ENCODE measurements around the gene TMEM167B.
A peak's percentile ranks its signal among the peaks of the same experiment; 100 is the strongest.

The TMEM167B gene

DNA sequence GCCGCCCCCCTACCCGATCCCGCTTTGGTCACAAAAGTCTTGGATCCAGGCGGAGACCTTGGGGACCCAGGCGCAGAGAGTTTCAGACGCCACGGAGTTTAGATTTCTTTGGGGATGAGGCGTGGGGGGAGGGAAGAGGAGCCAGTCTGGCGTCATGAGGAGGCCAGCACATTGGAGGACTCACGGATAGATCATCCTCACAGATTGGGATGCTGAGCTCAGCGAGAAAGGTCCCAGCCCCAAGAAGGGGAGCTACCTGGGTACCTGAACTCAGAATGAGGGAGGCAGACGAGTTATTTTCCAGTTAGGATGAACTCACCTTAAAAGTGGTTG, 23.7 kb downstream of the TMEM167B start:
- H3K27me3 ChIP-seq (ENCODE audit: insufficient read depth, insufficient read length), result peaks cover 67% of the 10 kb centered on the region
- H3K4me1 ChIP-seq (ENCODE audit: insufficient read depth, insufficient read length), result peaks cover 2% of the 10 kb centered on the region
- no peaks in the 10 kb centered on the region for H3K9me3 ChIP-seq (ENCODE audit: insufficient read depth, low read length)
- no peak for TF ChIP-seq YY1 (IDR thresholded peaks at IDR 0.05; ENCODE audit: insufficient read depth, insufficient read length)
- no peak for TF ChIP-seq SUZ12 (IDR thresholded peaks at IDR 0.05; ENCODE audit: extremely low read depth, insufficient read depth, insufficient read length)
- TF ChIP-seq ZNF274 (IDR thresholded peaks at IDR 0.05; ENCODE audit: low read depth, low read length), result no peak
- H3K9ac ChIP-seq (ENCODE audit: insufficient read length, low read depth), result peak overlapping the region; percentile 68
- DNase-seq (ENCODE audit: low read depth, low spot score), result no peak
- H3K4me3 ChIP-seq (ENCODE audit: insufficient read length, low read depth), result peak overlapping the region; percentile 41
- no peaks in the 10 kb centered on the region for H3K36me3 ChIP-seq (ENCODE audit: insufficient read depth, insufficient read length, low read length)

DNA sequence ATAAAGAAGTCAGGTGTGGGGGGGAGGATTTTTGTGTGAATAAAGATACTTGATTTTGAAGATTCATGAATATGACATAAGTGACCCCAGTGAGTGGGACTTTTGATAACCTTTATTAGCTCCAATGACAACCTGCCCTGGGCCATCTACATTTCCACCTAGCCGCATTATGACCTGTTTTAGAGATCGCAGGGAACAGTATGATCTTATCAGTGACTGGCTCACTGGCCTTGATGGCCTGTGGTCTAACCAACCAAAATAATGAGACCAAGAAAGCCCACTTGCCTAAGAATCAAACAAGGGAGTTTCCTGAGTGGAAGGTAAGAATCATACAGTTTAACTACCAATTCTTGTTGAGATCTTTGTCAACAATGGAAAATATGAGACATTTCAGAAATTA, 25.1 kb downstream of the TMEM167B start:
- H3K4me1 ChIP-seq (ENCODE audit: insufficient read depth, insufficient read length), result peaks cover 2% of the 10 kb centered on the region
- no peaks in the 10 kb centered on the region for H3K9me3 ChIP-seq (ENCODE audit: insufficient read depth, low read length)
- H3K4me3 ChIP-seq (ENCODE audit: insufficient read length, low read depth), result no peak overlapping the region
- no peaks in the 10 kb centered on the region for H3K36me3 ChIP-seq (ENCODE audit: insufficient read depth, insufficient read length, low read length)
- TF ChIP-seq ZNF274 (IDR thresholded peaks at IDR 0.05; ENCODE audit: low read depth, low read length), result no peak
- no peak for TF ChIP-seq SUZ12 (IDR thresholded peaks at IDR 0.05; ENCODE audit: extremely low read depth, insufficient read depth, insufficient read length)
- no peak for TF ChIP-seq YY1 (IDR thresholded peaks at IDR 0.05; ENCODE audit: insufficient read depth, insufficient read length)
- no peak overlapping the region for H3K9ac ChIP-seq (ENCODE audit: insufficient read length, low read depth)
- H3K27me3 ChIP-seq (ENCODE audit: insufficient read depth, insufficient read length), result peaks cover 56% of the 10 kb centered on the region
- no peak for DNase-seq (ENCODE audit: low read depth, low spot score)

DNA sequence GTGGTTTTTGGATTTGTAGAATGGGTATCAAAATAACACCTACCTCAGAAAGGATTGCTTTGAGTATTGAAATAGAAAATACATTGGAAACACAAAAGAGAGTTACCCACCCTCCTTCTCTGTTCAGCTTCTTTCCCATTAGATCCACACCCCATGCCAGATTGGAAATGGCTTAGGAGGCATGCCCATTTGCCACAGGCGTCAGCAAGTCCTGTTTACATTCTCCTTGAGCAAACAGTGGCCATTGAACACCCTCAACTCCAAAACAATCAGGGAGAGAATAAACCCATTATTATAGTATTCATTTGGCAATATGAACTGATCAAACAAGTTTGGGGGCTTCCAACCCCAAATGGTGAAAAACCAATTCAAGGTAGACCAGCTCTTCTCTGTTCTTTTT, 25.7 kb downstream of the TMEM167B start:
- Histone ChIP-seq H3K36me3 (ENCODE audit: insufficient read depth, insufficient read length, low read length) (no peaks in the 10 kb centered on the region), H3K4me3 (ENCODE audit: insufficient read length, low read depth) (no peak overlapping the region), H3K27me3 (ENCODE audit: insufficient read depth, insufficient read length) (peaks cover 50% of the 10 kb centered on the region), H3K9me3 (ENCODE audit: insufficient read depth, low read length) (no peaks in the 10 kb centered on the region), H3K4me1 (ENCODE audit: insufficient read depth, insufficient read length) (peaks cover 2% of the 10 kb centered on the region), H3K9ac (ENCODE audit: insufficient read length, low read depth) (no peak overlapping the region)
- DNase-seq (ENCODE audit: low read depth, low spot score), result no peak
- no peak for TF ChIP-seq YY1 (IDR thresholded peaks at IDR 0.05; ENCODE audit: insufficient read depth, insufficient read length)
- TF ChIP-seq SUZ12 (IDR thresholded peaks at IDR 0.05; ENCODE audit: extremely low read depth, insufficient read depth, insufficient read length), result no peak
- TF ChIP-seq ZNF274 (IDR thresholded peaks at IDR 0.05; ENCODE audit: low read depth, low read length), result no peak

DNA sequence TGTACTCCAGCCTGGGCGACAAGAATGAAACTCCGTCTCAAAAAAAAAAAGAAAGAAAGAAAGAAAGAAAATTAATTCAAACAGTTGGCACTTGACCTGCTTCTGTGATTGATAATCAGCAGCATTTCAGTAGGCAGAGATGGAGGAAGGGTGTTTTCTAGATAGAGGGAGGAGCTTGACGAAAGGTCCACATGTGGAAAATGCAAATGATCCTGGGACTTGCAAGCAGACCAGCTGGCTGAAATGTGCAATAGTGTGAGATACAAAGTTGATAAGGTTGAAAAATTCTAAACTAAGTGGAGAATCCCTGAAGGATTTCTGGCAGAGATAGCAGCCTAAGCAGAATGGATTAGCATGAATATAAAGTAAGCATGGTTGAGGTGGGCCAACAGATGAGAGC, 27.5 kb downstream of the TMEM167B start:
- TF ChIP-seq SUZ12 (IDR thresholded peaks at IDR 0.05; ENCODE audit: extremely low read depth, insufficient read depth, insufficient read length) (no peak), YY1 (IDR thresholded peaks at IDR 0.05; ENCODE audit: insufficient read depth, insufficient read length) (no peak)
- no peak overlapping the region for H3K4me3 ChIP-seq (ENCODE audit: insufficient read length, low read depth)
- no peak for DNase-seq (ENCODE audit: low read depth, low spot score)

DNA sequence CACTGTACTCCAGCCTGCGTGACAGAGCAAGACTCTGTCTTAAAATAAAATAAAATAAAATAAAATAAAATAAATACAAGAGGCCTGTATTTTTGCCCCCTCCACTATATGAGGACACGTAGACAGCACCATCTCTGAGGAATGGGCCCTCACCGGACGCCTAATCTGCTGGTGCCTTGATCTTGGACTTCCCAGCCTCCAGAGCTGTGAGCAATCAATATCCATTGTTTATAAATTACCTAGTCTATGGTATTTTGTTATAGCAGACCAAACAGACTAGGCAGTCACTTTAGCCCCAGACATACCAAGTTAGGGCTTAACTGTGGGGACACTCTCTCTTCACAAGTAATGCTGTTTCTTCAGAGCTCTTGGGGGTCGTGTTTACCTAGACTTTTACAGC, 29.8 kb downstream of the TMEM167B start:
- H3K4me1 ChIP-seq (ENCODE audit: insufficient read depth, insufficient read length), result no peaks in the 10 kb centered on the region
- H3K4me3 ChIP-seq (ENCODE audit: insufficient read length, low read depth), result no peak overlapping the region
- no peaks in the 10 kb centered on the region for H3K9me3 ChIP-seq (ENCODE audit: insufficient read depth, low read length)
- H3K27me3 ChIP-seq (ENCODE audit: insufficient read depth, insufficient read length), result peaks cover 10% of the 10 kb centered on the region
- H3K36me3 ChIP-seq (ENCODE audit: insufficient read depth, insufficient read length, low read length), result no peaks in the 10 kb centered on the region
- no peak overlapping the region for H3K9ac ChIP-seq (ENCODE audit: insufficient read length, low read depth)
- TF ChIP-seq YY1 (IDR thresholded peaks at IDR 0.05; ENCODE audit: insufficient read depth, insufficient read length) (no peak), SUZ12 (IDR thresholded peaks at IDR 0.05; ENCODE audit: extremely low read depth, insufficient read depth, insufficient read length) (no peak), ZNF274 (IDR thresholded peaks at IDR 0.05; ENCODE audit: low read depth, low read length) (no peak)
- DNase-seq (ENCODE audit: low read depth, low spot score), result no peak

More for the DNA sequence above, 27.5 kb downstream of the TMEM167B start:
- Histone ChIP-seq H3K27me3 (ENCODE audit: insufficient read depth, insufficient read length) (peaks cover 33% of the 10 kb centered on the region), H3K9me3 (ENCODE audit: insufficient read depth, low read length) (no peaks in the 10 kb centered on the region), H3K36me3 (ENCODE audit: insufficient read depth, insufficient read length, low read length) (no peaks in the 10 kb centered on the region), H3K9ac (ENCODE audit: insufficient read length, low read depth) (no peak overlapping the region), H3K4me1 (ENCODE audit: insufficient read depth, insufficient read length) (peaks cover 2% of the 10 kb centered on the region)

DNA sequence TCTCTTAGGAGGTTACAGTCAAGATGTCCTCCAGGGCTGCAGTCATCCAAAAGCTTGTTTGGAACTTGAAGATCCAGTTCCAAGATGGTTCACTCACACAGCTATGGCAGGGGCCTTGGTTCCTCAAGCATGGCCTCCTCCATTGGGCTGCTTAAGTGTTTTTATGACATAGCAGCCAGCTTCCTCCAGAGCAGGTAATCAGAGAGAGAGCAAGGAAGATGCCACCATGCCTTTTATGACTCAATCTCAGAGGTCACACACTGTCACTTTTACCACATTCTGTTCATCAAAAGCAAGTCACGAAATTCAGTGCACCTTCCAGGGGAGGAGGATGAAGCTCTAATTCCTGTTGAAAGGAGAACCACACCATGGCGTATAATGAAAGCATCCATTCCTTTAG, 40.5 kb downstream of the TMEM167B start:
- H3K27me3 ChIP-seq (ENCODE audit: insufficient read depth, insufficient read length), result no peaks in the 10 kb centered on the region

DNA sequence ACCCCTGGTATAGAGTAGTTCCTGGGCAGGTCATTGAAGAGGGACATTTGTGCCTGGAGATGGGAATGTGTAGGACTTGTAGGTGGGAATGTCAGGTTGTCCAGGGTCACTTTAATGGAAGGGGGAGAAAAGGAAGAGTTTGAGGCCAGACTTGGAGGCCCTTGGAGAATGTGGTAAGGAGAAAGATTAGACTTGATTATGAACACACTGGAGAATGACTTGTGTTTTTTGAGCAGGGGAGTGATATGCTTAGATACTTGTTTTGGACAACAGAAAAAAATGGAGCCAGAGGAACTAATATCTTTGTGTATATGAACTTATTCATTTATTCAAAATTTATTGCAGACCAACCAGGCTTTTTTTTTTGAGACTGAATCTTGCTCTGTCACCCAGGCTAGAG, 41.2 kb downstream of the TMEM167B start:
- H3K9ac ChIP-seq (ENCODE audit: insufficient read length, low read depth), result no peak overlapping the region
- no peaks in the 10 kb centered on the region for H3K27me3 ChIP-seq (ENCODE audit: insufficient read depth, insufficient read length)
- H3K4me1 ChIP-seq (ENCODE audit: insufficient read depth, insufficient read length), result no peaks in the 10 kb centered on the region
- no peak overlapping the region for H3K4me3 ChIP-seq (ENCODE audit: insufficient read length, low read depth)
- no peak for DNase-seq (ENCODE audit: low read depth, low spot score)
- H3K9me3 ChIP-seq (ENCODE audit: insufficient read depth, low read length), result no peaks in the 10 kb centered on the region
- H3K36me3 ChIP-seq (ENCODE audit: insufficient read depth, insufficient read length, low read length), result no peaks in the 10 kb centered on the region
- no peak for TF ChIP-seq ZNF274 (IDR thresholded peaks at IDR 0.05; ENCODE audit: low read depth, low read length)
- TF ChIP-seq YY1 (IDR thresholded peaks at IDR 0.05; ENCODE audit: insufficient read depth, insufficient read length), result no peak
- TF ChIP-seq SUZ12 (IDR thresholded peaks at IDR 0.05; ENCODE audit: extremely low read depth, insufficient read depth, insufficient read length), result no peak

More for the DNA sequence above, 40.5 kb downstream of the TMEM167B start:
- Histone ChIP-seq H3K36me3 (ENCODE audit: insufficient read depth, insufficient read length, low read length) (no peaks in the 10 kb centered on the region), H3K4me1 (ENCODE audit: insufficient read depth, insufficient read length) (no peaks in the 10 kb centered on the region), H3K4me3 (ENCODE audit: insufficient read length, low read depth) (no peak overlapping the region), H3K9me3 (ENCODE audit: insufficient read depth, low read length) (no peaks in the 10 kb centered on the region), H3K9ac (ENCODE audit: insufficient read length, low read depth) (no peak overlapping the region)
- DNase-seq (ENCODE audit: low read depth, low spot score), result no peak
- TF ChIP-seq YY1 (IDR thresholded peaks at IDR 0.05; ENCODE audit: insufficient read depth, insufficient read length) (no peak), SUZ12 (IDR thresholded peaks at IDR 0.05; ENCODE audit: extremely low read depth, insufficient read depth, insufficient read length) (no peak), ZNF274 (IDR thresholded peaks at IDR 0.05; ENCODE audit: low read depth, low read length) (no peak)
